ENCODE data around the gene TECPR2.
"Not testable (repeated sequence)": the region's sequence is repeated elsewhere in the genome, so short reads cannot be mapped to it uniquely, and the experiment has no call there.

TECPR2 gene

DNA sequence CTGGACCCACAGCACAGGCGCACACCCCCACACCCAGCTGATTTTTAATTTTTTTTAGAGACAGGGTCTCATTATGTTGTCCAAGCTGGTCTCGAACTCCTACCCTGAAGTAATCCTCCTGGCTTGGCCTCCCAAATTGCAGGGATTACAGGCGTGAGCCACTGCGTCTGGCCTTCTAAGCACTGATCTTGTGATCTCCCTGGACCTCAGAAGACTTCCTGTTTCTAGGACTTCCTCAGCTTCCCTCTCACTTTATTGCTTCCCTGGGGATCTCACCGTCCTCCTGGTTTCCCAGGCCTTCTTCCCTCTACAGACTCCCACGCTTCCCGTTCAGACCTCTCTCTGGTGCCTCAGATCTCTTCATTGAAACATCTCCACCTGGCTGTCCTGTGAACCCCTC is 29.4 kb upstream of the TECPR2 start:
- no peak for DNase-seq

DNA sequence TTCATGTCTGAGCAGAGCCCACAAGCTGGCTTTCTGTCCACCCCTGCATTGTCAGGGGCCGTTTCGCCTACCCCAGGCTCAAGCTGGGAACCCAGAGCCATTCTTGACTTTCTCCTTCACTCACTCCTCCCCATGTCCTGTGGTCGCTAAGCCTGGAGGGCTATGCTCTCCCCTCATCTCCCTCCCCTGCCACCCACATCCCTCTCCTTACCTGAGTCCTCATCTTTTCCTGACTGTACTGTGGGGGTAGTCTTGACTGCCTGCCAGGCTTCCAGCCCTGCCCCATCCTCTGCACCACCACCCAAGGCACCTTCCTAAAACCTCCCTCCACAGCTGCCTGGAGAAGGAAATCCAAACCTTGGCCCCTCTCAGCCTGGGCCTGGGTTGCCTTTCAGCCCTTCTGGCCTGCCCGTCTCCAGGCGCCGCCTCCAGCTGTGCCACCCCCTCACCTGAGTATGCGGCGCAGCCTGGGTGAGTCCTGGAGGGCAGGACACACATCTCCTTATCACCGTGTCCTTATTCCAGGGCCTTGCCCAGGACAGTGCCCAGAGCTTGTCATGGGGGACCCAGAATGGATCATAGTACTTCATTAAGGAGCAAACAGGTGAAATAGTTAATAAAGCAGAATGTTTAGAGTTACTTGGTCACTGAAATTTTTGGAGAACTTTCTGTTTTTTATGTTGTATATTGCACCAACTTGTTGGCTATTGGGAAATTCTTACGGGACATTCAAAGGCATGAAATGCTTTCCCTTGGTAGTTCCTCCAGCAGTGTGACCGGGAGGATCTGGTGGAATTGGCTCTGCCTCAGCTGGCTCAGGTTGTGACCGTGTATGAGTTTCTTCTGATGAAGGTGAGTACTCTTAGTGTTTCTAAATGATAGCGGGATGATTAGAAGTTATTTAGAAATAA is 28.7 kb upstream of the TECPR2 start:
- no peak for DNase-seq

DNA sequence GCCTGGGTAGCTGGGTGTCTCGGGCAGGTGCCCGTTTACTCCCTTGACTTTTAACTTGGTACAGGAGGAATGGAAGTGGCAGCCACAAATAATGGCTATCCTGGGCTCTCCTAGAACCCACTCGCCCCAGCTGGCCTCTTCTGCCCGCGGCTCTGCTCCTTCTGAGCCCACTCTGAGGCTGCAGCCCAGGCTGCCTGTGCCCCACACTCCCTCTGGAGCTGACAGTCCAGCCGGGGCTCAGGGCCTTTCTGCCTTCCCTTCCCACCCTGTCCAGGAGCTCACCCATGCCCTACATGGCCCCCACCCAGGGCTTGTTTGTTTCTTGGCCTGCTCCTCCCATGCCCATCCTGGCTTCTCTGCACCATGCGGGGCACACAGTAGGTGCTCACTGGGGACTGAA is 27.6 kb upstream of the TECPR2 start:
- no peak for DNase-seq

DNA sequence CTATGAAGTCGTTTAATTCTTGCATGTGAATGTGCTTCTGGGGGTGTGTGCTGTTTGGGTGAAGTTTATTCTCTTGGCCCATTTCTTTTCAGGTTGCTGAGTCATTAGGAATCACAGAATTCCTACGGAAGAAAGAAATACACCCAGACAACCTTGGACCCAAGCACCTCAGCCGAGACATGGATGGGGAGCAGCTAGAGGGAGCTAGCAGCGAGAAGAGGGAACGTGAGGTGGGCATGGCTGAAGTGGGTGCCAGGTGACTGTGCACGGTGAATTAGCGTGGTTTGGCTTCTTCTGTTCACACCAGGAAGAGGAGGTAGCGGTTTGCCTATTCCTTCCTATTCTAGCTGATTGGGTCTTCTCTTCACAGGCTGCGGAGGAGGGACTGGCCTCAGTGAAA is 24.0 kb upstream of the TECPR2 start:
- no peak for DNase-seq

DNA sequence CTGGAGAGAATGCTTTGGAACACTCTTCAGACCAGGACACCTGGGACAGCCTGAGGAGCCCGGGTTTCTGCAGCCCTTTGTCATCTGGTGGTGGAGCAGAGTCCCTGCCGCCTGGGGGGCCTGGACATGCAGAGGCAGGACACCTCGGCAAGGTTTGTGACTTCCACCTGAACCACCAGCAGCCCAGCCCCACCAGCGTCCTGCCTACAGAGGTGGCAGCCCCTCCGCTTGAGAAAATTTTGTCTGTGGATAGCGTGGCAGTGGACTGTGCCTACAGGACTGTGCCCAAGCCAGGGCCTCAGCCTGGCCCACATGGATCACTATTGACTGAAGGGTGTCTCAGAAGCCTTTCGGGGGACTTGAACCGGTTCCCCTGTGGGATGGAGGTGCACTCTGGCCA is 21.2 kb upstream of the TECPR2 start:
- DNase-seq = no peak

DNA sequence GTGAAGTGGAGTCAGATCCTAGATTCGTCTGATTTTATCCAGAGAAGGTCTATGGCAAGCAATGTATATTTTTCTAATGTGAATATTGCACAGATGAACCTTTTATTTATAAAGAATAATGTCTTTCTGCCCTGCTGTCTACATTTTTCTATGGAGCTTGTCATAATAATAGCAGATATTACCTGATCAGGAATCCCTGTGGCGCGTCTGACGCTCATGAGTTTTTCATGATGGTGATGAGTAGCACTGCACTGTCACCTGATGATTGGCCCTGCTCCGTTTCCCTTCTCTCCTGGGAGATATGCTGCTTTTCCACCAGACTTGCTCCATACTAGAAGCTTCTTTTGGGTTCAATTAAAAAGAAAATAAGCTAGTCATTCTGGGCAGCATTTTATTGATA is 20.5 kb upstream of the TECPR2 start:
- no peak for DNase-seq

DNA sequence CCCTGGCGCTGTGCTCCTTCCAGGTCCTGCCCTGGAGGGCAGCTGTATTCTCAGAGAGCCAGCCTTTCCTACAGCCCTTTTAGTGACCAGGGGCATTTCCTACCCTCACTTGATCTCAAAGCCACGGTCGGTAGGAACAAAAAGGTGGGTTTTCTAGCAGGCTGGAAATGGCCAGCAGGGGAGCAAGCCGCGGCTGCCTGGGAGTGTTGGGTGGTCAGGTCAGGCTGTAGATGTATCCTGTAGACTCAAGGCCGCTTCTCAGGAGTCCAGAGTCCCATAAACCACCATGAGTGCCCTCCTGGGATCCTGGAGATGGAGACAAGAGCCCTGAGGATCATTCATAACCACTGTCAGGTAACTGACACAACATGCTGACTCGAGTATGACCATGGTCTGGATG is 18.7 kb upstream of the TECPR2 start:
- DNase-seq = no peak

DNA sequence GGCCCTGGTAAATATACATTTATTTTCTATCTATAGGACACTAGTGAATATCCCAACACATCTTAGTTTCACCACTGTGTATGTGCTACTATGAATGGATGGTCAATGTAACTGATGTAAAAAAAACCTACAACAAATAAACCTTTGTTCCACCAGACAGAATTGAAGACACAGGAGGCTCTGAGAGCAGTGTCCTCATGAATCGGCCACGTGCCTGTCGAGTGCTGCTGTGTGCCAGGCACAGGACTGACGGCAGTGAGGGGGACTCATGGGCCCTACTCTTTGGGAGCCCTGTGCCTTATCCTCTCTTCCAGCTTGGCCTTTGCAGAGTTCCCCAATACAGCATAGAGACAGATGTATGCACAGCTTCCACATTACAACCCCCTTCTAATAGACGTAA is 18.3 kb upstream of the TECPR2 start:
- no peak for DNase-seq

DNA sequence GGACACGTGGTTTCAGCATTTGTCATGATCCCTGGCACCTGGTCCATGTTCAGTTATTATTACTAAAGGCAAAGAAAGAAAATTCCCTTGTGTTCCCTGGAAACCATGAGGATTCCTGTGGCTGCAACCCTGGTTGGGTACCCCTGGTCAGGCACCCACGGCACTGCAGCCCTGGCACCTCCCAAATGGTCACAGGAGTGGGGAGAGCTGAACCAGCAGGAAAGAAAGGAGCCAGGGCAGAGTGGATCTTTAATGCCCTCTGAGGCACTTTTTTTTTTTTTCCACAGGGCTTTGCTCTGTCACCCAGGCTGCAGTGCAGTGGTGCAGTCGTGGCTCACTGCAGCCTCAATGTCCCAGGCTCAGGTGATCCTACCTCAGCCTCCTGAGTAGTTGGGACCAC is 17.5 kb upstream of the TECPR2 start:
- DNase-seq = no peak

DNA sequence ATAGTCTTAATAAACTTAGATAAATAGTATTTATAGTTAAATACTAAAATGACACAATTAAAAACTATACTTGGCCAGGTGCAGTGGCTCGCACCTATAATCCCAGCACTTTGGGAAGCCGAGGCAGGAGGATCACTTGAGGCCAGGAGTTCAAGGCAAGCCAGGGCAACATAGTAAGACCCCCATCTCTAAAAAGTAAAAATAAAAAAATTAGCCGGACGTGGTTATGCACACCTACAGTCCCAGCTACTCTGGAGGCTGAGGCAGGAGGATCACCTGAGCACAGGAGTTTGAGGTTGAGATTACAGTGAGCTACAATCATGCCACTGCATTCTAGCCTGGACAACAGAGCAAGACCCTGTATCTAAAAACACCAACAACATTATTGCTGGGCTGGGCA is 16.1 kb upstream of the TECPR2 start:
- no peak for DNase-seq

DNA sequence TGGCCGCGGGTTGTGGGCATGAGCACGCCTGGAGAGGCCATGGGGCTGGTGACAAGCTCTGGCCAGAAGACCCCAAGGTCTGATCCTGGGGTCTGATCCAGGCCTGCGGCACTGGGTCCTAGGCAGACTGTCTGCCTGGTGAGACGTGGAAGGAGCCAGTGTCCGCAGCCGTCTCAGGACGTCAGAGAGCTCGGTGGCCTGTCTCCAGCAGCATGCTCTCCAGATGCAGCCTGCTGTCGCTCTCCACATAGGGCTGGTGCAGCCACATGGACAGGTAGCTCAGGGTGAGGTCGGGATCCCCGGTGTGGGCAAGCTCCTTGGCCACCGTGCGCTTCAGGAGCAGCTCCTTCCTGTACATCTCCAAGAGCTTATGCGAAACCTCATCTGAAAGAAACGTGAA is 14.4 kb upstream of the TECPR2 start:
- no peak for DNase-seq

DNA sequence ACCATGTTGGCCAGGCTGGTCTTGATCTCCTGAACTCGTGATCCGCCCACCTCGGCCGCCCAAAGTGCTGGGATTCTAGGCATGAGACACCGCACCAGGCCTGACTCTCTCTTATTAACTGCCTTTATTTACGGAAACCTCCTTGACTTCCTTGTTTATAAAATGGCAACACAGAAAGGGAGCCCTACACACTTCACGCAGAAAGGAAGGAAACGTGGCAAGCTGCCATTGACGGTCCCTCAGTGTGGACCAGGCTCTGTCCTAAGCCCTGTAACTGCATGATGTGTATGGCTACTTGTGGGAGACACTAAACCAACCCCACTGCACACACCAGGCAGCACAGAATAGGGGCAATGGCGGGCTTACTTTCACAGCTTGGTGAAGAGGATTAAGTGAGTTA is 11.7 kb upstream of the TECPR2 start:
- DNase-seq = no peak

DNA sequence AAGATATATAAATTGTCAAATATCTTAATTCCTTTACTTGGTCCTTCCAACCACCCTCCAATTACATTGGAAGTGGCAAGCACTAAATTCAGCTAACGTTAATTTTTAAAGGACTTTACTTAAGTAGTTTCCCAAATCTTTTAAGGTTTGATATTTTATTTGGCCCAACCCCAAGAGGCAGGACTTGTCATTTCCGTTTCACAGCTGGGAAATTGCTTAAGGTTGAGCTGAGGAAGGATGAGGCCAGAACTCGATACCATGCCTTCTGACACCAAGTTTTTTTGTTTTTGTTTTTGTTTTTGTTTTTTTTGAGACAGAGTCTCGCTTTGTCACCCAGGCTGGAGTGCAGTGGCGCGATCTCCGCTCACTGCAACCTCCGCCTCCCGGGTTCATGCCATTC is 11.1 kb upstream of the TECPR2 start:
- not testable (repeated sequence) for DNase-seq

DNA sequence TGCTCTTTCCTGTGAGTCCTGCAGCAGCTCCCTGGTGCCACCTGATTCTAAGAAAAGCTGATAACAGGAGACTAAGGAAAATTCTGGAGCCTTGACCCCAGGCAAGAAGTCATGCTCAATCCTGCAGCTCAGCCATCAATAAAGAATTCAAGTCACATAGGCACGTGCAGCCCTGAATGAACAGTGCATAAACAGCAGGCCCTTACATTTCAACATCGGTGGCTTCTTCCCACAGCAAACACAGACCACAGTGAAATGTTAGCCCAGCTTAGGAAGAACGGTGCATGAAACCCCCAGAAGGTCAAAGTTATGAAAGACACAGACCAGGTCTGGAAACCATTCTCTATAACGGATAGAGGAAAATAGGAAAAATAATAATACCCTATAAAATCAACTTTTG is 10.5 kb upstream of the TECPR2 start:
- no peak for DNase-seq

DNA sequence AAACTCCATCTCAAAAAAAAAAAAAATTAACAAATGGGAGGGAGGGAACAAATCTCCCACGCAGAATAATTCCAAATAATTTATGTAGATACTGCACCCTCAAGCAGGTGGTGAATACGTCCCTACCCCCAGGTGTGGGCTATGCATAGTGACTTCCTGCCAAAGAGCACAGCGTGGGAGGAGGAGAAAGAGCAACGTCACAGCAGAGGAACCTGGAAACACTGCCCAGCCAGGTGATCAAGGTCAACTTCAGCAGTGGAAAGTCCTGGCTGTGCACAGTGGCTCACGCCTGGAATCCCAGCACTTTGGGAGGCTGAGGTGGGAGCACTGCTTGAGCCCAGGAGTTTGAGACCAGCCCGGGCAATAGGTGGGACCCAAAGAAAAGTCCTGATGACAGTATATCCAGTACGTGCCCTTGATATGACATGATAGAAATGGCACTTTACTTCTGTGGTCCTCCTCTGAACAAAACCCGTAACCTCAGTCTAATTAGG is 9.6 kb upstream of the TECPR2 start:
- no peak for DNase-seq

DNA sequence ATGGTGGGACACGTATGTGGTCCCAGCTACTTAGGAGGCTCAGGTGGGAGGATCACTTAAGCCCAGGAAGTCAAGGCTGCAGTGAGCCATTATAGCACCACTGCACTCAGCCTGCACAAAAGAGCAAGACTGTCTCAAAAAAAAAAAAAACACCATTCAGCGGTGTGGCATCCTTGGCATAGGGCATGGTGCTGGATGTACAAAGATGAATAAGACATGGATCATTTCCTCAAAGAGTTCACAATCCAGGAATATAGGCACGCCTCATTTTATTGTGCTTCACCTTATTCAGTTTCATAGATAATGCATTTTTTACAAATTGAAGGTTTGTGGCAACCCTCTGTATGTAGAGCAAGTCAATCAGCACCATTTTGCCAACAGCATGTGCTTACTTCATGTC is 6.5 kb upstream of the TECPR2 start:
- DNase-seq = no peak

DNA sequence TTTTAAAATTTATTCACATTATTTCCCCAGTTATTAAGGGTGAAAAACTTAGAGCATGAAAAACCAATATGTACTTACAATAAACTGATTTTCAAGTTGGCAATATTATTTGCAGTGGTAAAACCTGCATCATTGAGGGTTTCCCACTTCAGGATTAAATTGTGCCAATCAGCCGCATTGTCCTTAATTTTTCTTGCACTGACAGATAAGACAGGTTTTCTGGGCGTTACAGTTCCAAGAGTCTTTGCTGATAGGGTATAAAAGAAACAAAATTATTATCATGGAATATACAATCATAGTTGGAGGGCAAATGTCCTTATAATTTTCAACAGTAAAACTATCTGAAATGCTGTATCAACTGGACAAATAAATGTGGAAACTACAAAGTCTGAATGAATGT is 3.4 kb upstream of the TECPR2 start:
- DNase-seq = no peak

DNA sequence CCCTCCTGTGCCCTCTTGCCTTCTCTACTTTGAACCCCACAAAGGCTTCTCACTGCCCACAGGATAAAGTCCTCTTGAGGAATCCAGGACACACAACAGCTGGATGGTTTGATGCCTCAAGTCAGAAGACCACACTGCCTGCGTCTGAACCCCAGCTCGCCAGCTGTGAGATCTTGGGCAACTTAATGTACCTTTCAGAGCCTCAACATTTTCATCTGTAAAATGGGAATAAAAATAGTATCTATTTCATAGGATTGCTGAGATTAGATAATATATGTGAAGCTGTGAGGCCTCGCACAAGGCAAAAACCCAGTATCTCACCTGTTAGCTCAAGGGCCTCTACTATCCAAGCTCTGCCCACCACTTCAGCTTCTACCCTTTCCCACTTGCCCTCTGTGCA is 2.4 kb upstream of the TECPR2 start:
- DNase-seq = no peak

DNA sequence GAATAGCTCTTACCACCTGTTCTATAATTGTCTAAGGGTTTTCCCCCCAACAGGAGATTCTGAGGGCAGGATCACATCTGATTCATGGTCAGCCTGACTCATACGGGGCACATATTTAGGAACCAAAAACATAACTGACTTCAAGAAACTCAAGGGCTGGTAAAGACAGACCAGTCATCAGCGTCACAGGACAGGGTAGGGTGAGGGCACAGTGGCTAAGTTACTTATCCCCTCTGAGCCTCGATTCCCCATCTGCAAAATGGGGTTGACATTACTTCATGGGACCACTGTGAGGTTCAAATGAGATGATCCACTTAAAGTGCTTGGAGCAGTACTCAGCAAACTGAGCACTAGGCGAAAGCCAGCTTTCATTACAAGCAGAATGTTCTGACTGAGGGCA is 657 bp upstream of the TECPR2 start:
- peak; percentile 6 for DNase-seq

DNA sequence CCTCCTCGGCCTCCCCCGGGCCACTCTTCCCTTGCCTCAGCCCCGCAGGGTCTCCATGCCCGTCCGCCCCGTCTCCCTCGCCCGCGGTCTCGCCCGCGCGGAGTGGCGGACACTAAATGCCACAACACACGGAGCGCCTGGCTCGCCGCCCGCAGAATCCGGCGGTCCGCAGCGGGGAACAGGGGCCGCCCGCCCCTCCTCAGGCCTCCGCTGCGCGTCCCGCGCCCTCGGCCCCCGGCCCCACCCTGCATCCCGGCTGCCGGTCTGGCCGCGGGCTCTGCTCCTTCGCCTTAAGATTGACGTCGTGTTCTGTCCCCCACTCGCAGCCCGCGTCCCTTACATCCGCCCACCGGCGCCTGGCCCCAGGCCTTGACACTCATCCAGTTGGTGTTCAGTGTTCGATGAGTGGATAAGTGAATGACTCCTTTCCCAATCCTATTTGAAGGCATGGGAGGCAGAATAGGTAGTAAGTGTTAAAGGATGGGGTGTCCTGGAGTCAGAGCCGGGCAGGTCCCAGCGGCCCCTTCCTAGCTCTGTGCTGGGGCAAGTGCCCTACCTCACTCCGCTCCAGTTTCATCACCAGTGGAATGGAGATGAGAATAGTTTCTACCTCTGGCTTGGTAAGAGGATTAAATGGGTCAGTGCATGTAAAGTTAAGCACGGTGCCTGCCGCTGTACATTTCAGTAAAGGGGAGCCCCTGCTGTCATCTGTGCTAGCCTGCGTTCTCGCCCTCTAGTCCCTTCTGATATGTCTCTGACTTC is 622 bp downstream of the TECPR2 start:
- DNase-seq = peak; percentile 11

DNA sequence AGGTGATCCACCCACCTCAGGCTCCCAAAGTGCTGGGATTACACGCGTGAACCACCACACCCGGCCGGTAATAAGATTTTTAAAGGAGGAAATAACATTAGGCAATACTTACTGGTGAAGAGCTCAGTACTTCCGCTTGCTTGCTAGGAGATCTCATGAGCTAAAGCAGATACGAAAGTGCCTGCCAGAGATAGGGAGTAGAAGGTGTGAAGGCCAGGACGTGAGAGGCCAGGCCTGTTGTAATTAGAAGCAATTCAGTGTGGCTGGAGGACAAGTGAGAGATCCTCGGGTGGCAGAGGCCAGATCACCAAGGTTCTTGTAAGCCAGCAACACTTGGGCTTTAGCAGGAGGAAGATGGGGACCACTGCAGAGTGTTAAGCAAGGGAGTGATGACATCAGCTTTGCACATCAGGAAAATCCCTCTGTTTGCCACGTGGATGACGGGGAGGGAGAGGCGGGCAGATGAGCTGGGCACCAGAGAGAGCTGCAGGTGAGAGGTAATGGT is 7.6 kb downstream of the TECPR2 start:
- no peak for DNase-seq

DNA sequence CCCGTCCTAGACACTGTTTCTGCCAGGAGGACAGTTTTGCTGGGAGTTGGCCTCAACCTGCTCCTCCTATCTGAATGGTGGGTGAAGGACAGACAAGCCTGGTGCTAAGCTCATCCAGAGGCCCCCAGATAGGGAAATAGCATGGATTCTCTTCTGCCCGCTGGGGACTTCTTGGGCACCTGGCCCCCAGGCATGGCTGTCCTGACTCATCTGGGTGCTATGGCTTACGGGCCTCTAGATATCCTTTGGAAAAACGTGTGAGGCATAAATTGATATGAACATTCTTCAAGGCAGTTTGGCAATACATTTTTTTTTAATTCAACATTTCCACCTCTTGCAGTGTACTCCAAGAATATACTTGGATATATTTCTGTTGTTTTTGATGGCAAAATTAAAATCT is 8.6 kb downstream of the TECPR2 start:
- DNase-seq = no peak

DNA sequence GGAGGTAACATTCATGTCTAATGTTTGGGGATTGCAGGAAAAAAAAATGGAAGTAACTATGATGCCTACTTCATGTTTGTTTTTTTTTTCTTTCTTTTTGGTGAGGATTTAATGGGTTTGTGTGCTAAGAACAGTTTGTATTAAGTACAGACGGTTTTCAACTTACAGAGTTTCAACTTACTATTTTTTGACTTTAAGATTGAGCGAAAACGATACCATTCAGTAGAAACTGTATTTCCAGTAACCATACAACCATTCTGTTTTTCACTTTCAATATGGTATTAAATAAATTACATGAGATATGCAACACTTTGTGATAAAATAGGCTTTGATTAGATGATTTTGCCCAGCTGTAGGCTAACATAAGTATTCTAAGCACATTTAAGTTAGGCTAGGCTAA is 10.4 kb downstream of the TECPR2 start:
- DNase-seq = no peak

DNA sequence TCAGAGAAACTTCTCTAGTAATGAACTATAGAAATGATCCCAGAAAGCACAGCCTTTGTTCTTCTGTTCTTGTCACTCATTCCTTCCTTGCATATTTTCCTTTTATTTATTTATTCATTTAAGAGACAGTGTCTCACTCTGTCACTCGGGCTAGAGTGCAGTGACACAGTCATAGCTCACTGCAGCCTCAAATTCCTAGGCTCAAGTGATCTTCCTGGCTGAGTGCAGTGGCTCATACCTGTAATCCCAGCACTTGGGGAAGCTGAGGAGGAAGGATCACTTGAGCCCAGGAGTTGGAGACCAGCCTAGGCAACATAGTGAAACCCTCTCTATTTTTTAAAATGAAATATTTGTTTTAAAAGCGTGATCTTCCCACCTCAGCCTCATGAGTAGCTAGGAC is 11.5 kb downstream of the TECPR2 start:
- DNase-seq = no peak
